Activated T-helper 1 cell treated with anti-CD3 and anti-CD28 coated beads, Interleukin-12 subunit alpha, Interleukin-12 subunit beta, Interleukin-2, Interleukin-4 antibody, amounts not matched to agents 30 ng/mL and 10 ng/mL and 1 ng/mL, durations not matched to agents 14 hours and 24 hours and 36 hours (primary cell): ENCODE measurements around the gene IGF2BP2. TPM values are rescaled to one million over a fixed set of nuclear protein-coding genes. Genes with fewer than 3 reads are reported as not detected.
"Not testable (repeated sequence)": the region's sequence is repeated elsewhere in the genome, so short reads cannot be mapped to it uniquely, and the experiment has no call there.

Experiments
- DNase-seq: peaks from one replicate; pipeline ENCODE4 v3.0.0; 2021; ENCODE audit warnings: low spot score
- H3K27ac Mint-ChIP-seq: one replicate; pipeline ENCODE4 v1.8.0; 2021; ENCODE audit warnings: mild to moderate bottlenecking, mixed read lengths
- H3K27me3 Mint-ChIP-seq: one replicate; pipeline ENCODE4 v1.8.0; 2022; ENCODE audit warnings: mild to moderate bottlenecking, moderate library complexity, mixed read lengths; ENCODE audit not compliant: insufficient read depth
- H3K36me3 Mint-ChIP-seq: one replicate; pipeline ENCODE4 v1.8.0; 2021; ENCODE audit warnings: low read depth, mixed read lengths
- H3K4me1 Mint-ChIP-seq: one replicate; pipeline ENCODE4 v1.8.0; 2021; ENCODE audit warnings: low read depth, mixed read lengths
- H3K4me3 Mint-ChIP-seq: one replicate; pipeline ENCODE4 v1.8.0; 2021; ENCODE audit warnings: mild to moderate bottlenecking, moderate library complexity, mixed read lengths
- H3K9me3 Mint-ChIP-seq: one replicate; pipeline ENCODE4 v1.8.0; 2021; ENCODE audit warnings: mixed read lengths
- intact Hi-C: fragments of 100-400 bp; cut with micrococcal nuclease; formaldehyde crosslinking; loops from one replicate; pipeline ENCODE4 v1.15.1; 2024
- total RNA-seq: library from RNA; stranded (reverse); gene quantifications from 2 replicates; pipeline ENCODE4 v1.2.3, GENCODE V29; 2022

Gene IGF2BP2
- total RNA-seq = 0.42 and 0.62 TPM in 2 replicates

DNA sequence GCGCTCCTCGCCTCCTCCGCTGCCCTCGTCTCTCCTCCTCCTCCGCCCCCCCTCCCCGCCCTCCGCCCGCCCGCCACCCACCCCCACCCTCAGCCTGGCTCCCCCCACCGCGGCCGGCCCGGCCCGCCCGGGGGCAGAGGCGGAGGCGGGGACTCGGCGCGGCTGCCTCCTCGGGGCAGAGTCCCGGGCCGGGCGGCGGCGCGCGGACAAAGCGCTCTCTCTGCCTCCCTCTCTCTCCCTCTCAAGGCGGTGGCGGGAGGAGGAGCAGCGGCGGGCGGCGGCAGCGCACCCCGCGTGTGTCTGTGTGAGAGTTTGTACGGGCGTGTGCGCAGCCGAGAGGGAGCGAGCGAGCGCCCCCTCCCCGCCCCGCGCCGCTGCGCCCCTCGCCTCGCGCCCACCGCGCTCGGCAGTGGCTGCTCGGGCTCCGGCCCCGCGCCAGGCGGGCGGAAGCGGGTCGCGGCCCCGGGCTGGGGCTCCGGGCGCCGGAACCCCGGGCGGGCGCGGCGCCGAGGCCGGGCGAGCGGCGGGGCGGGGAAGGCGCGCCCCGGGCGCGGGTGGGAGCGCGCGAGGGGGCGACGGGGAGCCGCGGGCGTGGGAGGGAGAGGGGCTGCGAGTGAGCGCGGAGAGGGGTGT, at the start of gene IGF2BP2:
TSS of gene IGF2BP2 (minus strand) at position 37 of the 633 bp plus-strand sequence. CDS start 82 bp downstream, outside the sequence.
- H3K9me3 Mint-ChIP-seq = no peaks in the 10 kb centered on the region
- peaks cover 18% of the 10 kb centered on the region for H3K4me1 Mint-ChIP-seq
- no peaks in the 10 kb centered on the region for H3K36me3 Mint-ChIP-seq
- peaks cover 73% of the 10 kb centered on the region for H3K27me3 Mint-ChIP-seq
- H3K27ac Mint-ChIP-seq = no peak within 1 kb of the TSS
- DNase-seq = peak; percentile 35
- H3K4me3 Mint-ChIP-seq = peak within 1 kb of the TSS; percentile 83
- intact Hi-C loops = loop anchor here (5.0 kb wide), 1 partner anchor 102 kb away; no protein-coding TSS in a partner anchor

DNA sequence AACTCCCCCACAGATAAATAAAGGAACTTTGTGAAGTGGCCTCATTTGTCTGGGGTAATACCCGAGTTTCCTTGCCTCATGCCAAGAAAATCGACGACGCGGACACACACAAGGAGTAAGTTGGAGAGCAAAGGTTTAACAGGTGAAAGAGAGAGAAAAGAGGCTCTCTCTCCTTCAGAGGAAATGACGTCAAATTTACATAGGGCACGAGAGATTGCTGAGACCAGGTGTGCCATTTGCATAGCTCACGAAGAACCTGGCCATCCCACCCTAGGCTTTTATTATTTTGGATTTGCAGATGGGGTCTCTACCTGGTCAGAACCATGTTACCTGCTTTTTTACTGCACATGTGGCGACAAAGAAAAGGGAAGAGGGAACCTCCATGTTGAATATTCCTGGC, 49.3 kb upstream of the IGF2BP2 start:
- no peak for DNase-seq
- Mint-ChIP-seq H3K27ac (no peak overlapping the region), H3K4me3 (no peak overlapping the region), H3K27me3 (peaks cover 3% of the 10 kb centered on the region), H3K9me3 (no peaks in the 10 kb centered on the region), H3K4me1 (no peaks in the 10 kb centered on the region), H3K36me3 (no peaks in the 10 kb centered on the region)
- intact Hi-C loops = no loop called here

DNA sequence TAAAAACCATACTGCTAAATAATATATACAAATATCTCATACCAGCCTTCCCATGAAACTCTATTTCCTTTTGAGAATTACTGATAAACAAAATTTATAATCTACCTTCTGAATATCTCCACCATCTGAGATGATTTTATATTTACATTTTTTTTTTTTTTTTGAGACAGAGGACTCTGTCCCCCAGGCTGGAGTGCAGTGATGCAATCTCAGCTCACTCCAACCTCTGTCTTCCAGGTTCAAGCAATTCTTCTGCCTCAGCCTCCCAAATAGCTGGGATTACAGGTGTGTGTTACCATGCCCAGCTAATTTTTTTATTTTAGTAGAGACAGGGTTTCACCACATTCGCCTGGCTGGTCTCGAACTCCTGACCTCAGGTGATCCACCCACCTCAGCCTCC, 42.8 kb upstream of the IGF2BP2 start:
- intact Hi-C loops = no loop called here
- DNase-seq = no peak
- Mint-ChIP-seq H3K4me1 (no peaks in the 10 kb centered on the region), H3K4me3 (no peak overlapping the region), H3K27ac (no peak overlapping the region), H3K9me3 (no peaks in the 10 kb centered on the region), H3K36me3 (no peaks in the 10 kb centered on the region), H3K27me3 (peaks cover 18% of the 10 kb centered on the region)

DNA sequence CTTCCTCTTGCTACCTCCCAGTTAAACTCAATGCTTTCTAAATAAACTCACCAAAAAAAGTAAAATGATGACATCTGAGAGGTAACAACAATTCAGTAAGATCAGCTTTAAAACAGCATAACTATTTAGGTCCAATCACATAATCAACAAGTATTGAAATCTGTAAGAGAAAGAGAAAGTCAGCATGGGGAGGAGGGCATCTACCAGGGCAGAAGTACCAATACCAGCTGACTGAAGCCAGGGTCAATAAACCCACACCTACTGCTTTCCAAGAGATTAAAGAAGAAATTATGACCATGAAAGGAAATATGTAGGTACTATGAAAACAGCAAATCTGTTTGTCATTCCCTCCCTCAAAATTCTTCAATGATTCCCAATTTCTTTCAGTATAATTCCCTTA, 42.2 kb upstream of the IGF2BP2 start:
- Mint-ChIP-seq H3K4me1 (no peaks in the 10 kb centered on the region), H3K27ac (no peak overlapping the region), H3K27me3 (peaks cover 18% of the 10 kb centered on the region), H3K9me3 (no peaks in the 10 kb centered on the region), H3K4me3 (no peak overlapping the region), H3K36me3 (no peaks in the 10 kb centered on the region)
- DNase-seq = no peak
- intact Hi-C loops = no loop called here

DNA sequence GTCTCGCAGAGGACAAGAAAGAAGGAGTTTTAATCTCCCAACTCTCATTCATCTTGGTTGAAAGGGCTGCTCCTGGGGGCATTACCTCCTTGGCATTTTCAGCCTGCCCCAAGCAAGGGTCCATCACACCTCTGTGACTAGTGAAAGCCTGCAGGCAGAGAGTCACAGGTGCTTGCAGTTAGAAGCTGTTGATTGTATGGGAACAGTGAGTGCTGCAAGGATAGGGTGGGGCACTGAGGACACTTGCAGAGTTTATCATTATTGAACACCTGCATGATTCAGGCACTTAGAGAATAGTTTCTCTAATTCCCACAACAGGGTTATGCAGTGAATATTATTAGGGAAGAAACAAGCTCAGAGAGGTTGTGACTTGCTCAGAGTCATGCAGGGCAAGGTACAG, 41.7 kb upstream of the IGF2BP2 start:
- H3K27me3 Mint-ChIP-seq = peaks cover 17% of the 10 kb centered on the region
- no peaks in the 10 kb centered on the region for H3K4me1 Mint-ChIP-seq
- intact Hi-C loops = no loop called here
- no peak for DNase-seq
- H3K9me3 Mint-ChIP-seq = no peaks in the 10 kb centered on the region
- H3K4me3 Mint-ChIP-seq = no peak overlapping the region
- H3K27ac Mint-ChIP-seq = no peak overlapping the region
- H3K36me3 Mint-ChIP-seq = no peaks in the 10 kb centered on the region

DNA sequence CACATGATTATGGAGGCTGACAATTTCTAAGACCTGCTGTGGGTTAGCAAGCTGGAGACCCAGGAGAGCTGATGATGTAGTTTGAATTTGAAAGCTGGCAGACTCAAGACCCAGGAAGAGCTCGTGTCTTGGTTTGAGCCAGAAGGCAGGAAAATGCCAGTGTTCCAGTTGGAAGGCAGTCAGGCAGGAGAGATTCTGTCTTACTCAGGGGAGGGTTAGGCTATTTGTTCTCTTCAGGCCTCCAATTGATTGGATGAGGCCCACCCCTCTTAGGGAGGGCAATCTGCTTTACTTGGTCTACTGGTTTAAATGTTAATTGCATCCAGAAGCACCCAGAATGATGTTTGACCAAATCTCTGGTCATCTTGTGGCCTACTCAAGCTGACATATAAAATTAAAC, 40.4 kb upstream of the IGF2BP2 start:
- Mint-ChIP-seq H3K9me3 (no peaks in the 10 kb centered on the region), H3K27me3 (peaks cover 20% of the 10 kb centered on the region), H3K4me1 (no peaks in the 10 kb centered on the region), H3K27ac (no peak overlapping the region), H3K4me3 (no peak overlapping the region), H3K36me3 (no peaks in the 10 kb centered on the region)
- intact Hi-C loops = no loop called here
- DNase-seq = no peak

DNA sequence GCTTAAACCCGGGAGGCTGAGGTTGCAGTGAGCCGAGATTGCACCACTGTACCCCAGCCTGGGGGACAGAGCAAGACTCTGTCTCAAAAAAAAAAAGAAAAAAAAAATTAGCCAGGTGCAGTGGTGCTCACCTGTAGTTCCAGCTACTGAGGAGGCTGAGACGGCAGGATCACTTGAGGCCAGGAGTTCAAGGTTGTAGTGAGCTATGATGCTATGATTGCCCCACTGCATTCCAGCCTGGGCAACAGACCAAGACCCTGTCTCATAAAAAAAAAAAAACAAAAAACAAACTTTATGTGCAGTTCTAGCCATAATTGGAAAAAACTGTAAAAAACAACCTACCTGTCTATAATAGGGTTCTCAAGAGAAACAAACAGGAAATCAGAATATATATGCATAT, 39.9 kb upstream of the IGF2BP2 start:
- H3K36me3 Mint-ChIP-seq = no peaks in the 10 kb centered on the region
- DNase-seq = no peak
- no peaks in the 10 kb centered on the region for H3K4me1 Mint-ChIP-seq
- H3K27ac Mint-ChIP-seq = no peak overlapping the region
- intact Hi-C loops = no loop called here
- peaks cover 21% of the 10 kb centered on the region for H3K27me3 Mint-ChIP-seq
- H3K9me3 Mint-ChIP-seq = no peaks in the 10 kb centered on the region
- no peak overlapping the region for H3K4me3 Mint-ChIP-seq

DNA sequence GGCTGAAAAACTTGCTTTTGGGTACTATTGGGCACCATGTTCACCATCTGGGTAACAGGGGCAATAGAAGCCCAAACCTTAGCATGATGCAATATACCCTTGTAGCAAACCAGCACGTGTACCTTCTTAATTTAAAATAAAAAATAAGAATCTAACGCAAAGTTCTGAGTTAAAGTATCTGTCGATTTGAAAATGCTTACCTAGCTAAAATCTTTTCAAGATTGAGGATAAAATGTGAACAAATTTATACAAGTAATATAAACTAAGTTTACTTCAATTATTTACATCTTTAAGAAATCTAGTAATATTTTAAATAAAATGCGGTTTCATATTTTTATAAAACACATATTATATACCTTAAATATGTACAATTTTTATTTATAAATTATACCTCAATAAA, 38.1 kb upstream of the IGF2BP2 start:
- H3K27ac Mint-ChIP-seq = no peak overlapping the region
- no peaks in the 10 kb centered on the region for H3K9me3 Mint-ChIP-seq
- H3K27me3 Mint-ChIP-seq = peaks cover 14% of the 10 kb centered on the region
- intact Hi-C loops = no loop called here
- DNase-seq = no peak
- no peaks in the 10 kb centered on the region for H3K4me1 Mint-ChIP-seq
- no peak overlapping the region for H3K4me3 Mint-ChIP-seq
- H3K36me3 Mint-ChIP-seq = no peaks in the 10 kb centered on the region

DNA sequence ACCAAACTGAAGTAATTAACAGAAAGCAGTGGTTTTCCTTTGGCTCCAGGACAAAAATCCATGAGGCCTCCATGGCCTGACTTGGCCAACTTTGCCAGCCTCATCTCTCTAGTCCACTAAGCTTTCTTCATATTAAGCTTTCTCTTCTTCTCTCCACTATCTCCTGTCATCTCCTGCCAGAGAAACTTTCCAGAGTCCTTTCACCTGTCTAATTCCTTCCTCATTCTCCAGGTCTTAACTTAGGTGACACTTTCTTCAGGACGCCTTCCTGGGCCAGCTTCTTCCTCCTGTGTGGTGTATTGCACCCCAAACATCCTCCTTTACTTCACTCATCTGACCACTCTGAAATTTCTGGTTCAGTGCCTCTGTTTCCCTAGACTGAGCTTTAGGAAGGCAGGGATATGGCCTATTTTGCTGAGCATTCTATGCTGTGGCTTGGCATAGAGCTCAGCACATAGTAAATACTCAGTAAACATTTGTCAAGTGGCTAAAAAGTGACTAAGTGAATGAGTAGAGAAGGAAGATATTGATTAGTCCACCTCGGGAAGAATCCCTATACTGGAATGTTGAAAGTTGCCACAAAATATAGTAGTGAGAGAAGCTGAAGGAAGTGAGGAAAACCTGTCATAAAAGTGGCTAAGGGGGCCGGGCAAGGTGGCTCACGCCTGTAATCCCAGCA, 34.6 kb upstream of the IGF2BP2 start:
- Mint-ChIP-seq H3K4me1 (no peaks in the 10 kb centered on the region), H3K27me3 (peaks cover 4% of the 10 kb centered on the region), H3K4me3 (no peak overlapping the region), H3K27ac (no peak overlapping the region), H3K9me3 (peaks cover 11% of the 10 kb centered on the region), H3K36me3 (no peaks in the 10 kb centered on the region)
- no peak for DNase-seq
- intact Hi-C loops = no loop called here

DNA sequence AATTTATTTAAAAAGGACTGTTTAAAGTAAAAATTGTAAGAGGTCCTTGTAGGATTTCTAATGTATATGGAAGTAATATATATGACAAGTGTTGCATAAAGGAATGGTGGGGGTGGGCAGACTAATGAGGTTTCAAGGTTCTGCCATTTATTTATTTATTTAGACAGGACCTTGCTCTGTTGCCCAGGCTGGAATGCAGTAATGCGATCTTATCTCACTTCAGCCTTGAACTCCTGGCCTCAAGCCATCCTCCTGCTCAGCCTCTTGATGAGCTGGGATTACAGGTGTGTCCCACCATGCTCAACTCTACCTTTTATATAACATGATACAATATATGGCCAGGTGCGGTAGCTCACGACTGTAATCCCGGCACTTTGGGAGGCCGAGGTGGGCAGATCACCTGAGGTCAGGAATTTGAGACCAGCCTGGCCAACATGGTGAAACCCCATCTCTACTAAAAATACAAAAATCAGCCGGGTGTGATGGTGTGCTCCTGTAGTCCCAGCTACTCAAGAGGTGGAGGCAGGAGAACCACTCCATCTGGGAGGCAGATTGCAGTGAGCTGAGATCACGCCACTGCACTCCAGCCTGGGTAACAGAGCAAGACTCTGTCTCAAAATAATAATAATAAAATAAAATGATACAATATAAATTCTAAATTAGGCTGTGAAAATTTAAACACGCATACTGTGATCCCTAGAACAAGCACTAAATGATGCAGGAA, 33.8 kb upstream of the IGF2BP2 start:
- intact Hi-C loops = no loop called here
- Mint-ChIP-seq H3K4me3 (no peak overlapping the region), H3K27ac (no peak overlapping the region), H3K9me3 (peaks cover 11% of the 10 kb centered on the region), H3K27me3 (peaks cover 4% of the 10 kb centered on the region), H3K4me1 (no peaks in the 10 kb centered on the region), H3K36me3 (no peaks in the 10 kb centered on the region)
- DNase-seq = no peak

DNA sequence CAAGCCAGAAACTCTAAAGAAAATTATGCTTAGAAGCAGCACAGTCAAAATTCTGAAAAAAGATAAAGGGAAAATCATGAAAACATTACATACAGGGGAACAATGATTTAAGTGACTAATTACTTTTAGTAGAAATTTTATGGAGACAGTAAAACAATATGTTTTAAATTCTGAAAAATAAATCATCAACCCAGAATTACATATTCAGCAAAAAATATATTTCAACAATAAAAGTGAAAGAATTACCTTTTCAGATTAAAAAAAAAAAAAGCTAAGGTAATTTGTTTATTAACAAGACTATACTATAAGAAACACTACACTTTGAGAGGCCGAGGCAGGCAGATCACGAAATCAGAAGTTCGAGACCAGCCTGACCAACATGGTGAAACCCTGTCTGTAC, 32.4 kb upstream of the IGF2BP2 start:
- Mint-ChIP-seq H3K27ac (no peak overlapping the region), H3K9me3 (peaks cover 11% of the 10 kb centered on the region), H3K27me3 (peaks cover 4% of the 10 kb centered on the region), H3K4me1 (no peaks in the 10 kb centered on the region), H3K4me3 (no peak overlapping the region), H3K36me3 (no peaks in the 10 kb centered on the region)
- no peak for DNase-seq
- intact Hi-C loops = no loop called here

- no peaks in the 10 kb centered on the region for H3K36me3 Mint-ChIP-seq
- DNase-seq = no peak
- no peak overlapping the region for H3K4me3 Mint-ChIP-seq
- H3K4me1 Mint-ChIP-seq = no peaks in the 10 kb centered on the region
- intact Hi-C loops = no loop called here
- H3K27ac Mint-ChIP-seq = no peak overlapping the region
- H3K9me3 Mint-ChIP-seq = peaks cover 11% of the 10 kb centered on the region
- peaks cover 4% of the 10 kb centered on the region for H3K27me3 Mint-ChIP-seq
Observed at GRCh38 chr3:185856652-185857051, 31.8 kb upstream of the IGF2BP2 start.

DNA sequence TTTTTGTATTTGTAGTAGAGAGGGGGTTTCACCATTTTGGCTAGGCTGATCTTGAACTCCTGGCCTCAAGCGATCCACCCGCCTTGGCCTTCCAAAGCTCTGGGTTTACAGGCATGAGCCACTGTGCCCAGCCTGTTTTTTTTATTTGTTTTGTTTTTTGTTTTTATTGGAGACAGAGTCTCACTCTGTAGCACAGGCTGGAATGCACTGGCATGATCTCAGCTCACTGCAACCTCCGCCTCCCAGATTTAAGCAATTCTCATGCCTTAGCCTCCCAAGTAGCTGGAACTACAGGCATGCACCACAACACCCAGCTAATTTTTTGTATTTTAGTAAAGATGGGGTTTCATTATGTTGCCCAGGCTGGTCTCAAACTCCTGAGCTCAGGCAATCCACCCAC, 28.9 kb upstream of the IGF2BP2 start:
- H3K27ac Mint-ChIP-seq, intact Hi-C loops, H3K4me3 Mint-ChIP-seq, H3K4me1 Mint-ChIP-seq, DNase-seq, H3K36me3 Mint-ChIP-seq, H3K27me3 Mint-ChIP-seq: not testable (repeated sequence)
- peaks cover 11% of the 10 kb centered on the region for H3K9me3 Mint-ChIP-seq
